H9 (cell line): ENCODE data around the gene SNCB. TPM values are rescaled to one million over a fixed set of nuclear protein-coding genes. Genes with fewer than 3 reads are reported as not detected.
A peak's percentile ranks its signal among the peaks of the same experiment; 100 is the strongest.

Experiments
- DNase-seq: peaks from one replicate; pipeline ENCODE4 v3.0.0-alpha.2; 2017
- H2AFZ ChIP-seq: one replicate; pipeline ENCODE4 v1.6.1; 2013; ENCODE audit warnings: mild to moderate bottlenecking, low read length, control low read depth, moderate library complexity
- H2AK5ac ChIP-seq: 2 replicates; pipeline ENCODE4 v1.6.1; 2013; ENCODE audit warnings: low read length, control low read depth, mixed read lengths; ENCODE audit not compliant: insufficient read length
- H2BK120ac ChIP-seq: one replicate; pipeline ENCODE4 v1.6.1; 2013; ENCODE audit warnings: low read depth, mild to moderate bottlenecking, low read length, control low read depth, inconsistent platforms; ENCODE audit not compliant: poor library complexity, severe bottlenecking
- H2BK12ac ChIP-seq: 2 replicates; pipeline ENCODE4 v1.6.1; 2013; ENCODE audit warnings: low read length, control low read depth, mixed read lengths, low read depth; ENCODE audit not compliant: insufficient read length
- H2BK15ac ChIP-seq: 2 replicates; pipeline ENCODE4 v1.6.1; 2013; ENCODE audit warnings: low read depth, low read length, control low read depth
- H2BK20ac ChIP-seq: one replicate; pipeline ENCODE4 v1.6.1; 2013; ENCODE audit warnings: low read depth, mild to moderate bottlenecking, low read length, control low read depth, inconsistent platforms; ENCODE audit not compliant: poor library complexity, severe bottlenecking
- H2BK5ac ChIP-seq: 2 replicates; pipeline ENCODE4 v1.6.1; 2013; ENCODE audit warnings: low read length, control low read depth, mixed read lengths; ENCODE audit not compliant: insufficient read length
- H3K14ac ChIP-seq: 2 replicates; pipeline ENCODE4 v1.6.1; 2013; ENCODE audit warnings: low read length, control low read depth; ENCODE audit not compliant: insufficient read depth
- H3K18ac ChIP-seq: 2 replicates; pipeline ENCODE4 v1.6.1; 2013; ENCODE audit warnings: low read depth, mild to moderate bottlenecking, mixed read lengths, low read length, control low read depth; ENCODE audit not compliant: insufficient read length
- H3K23ac ChIP-seq: 2 replicates; pipeline ENCODE4 v1.6.1; 2013; ENCODE audit warnings: low read length, control low read depth, mixed read lengths, low read depth; ENCODE audit not compliant: insufficient read length
- H3K23me2 ChIP-seq: 2 replicates; pipeline ENCODE4 v1.6.1; 2013; ENCODE audit warnings: low read depth, mild to moderate bottlenecking, mixed read lengths, low read length, control low read depth; ENCODE audit not compliant: insufficient read length, poor library complexity, severe bottlenecking
- H3K27ac ChIP-seq: 2 replicates; pipeline ENCODE4 v1.5.1; 2013; ENCODE audit warnings: low read length, control low read depth, mixed read lengths, low read depth; ENCODE audit not compliant: insufficient read length
- H3K27me3 ChIP-seq: 2 replicates; pipeline ENCODE4 v1.6.1; 2013; ENCODE audit warnings: low read length, control low read depth, inconsistent platforms; ENCODE audit not compliant: insufficient read depth
- H3K4ac ChIP-seq: 2 replicates; pipeline ENCODE4 v1.6.1; 2013; ENCODE audit warnings: low read depth, mild to moderate bottlenecking, control low read depth, inconsistent platforms, low read length, moderate library complexity
- H3K4me1 ChIP-seq: 2 replicates; pipeline ENCODE4 v1.6.1; 2013; ENCODE audit warnings: low read length, control low read depth, inconsistent platforms; ENCODE audit not compliant: insufficient read depth
- H3K4me2 ChIP-seq: 2 replicates; pipeline ENCODE4 v1.6.1; 2013; ENCODE audit warnings: low read length, control low read depth, mixed read lengths; ENCODE audit not compliant: insufficient read length, insufficient read depth
- H3K56ac ChIP-seq: 2 replicates; pipeline ENCODE4 v1.6.1; 2013; ENCODE audit warnings: low read depth, mild to moderate bottlenecking, mixed read lengths, low read length, control low read depth; ENCODE audit not compliant: insufficient read length
- H3K79me1 ChIP-seq: 2 replicates; pipeline ENCODE4 v1.6.1; 2013; ENCODE audit warnings: low read depth, mild to moderate bottlenecking, moderate library complexity, low read length, control low read depth, inconsistent platforms; ENCODE audit not compliant: insufficient read depth, poor library complexity, severe bottlenecking
- H3K79me2 ChIP-seq: 2 replicates; pipeline ENCODE4 v1.6.1; 2013; ENCODE audit warnings: low read length, control low read depth, inconsistent platforms; ENCODE audit not compliant: insufficient read depth
- H3K9ac ChIP-seq: 2 replicates; pipeline ENCODE4 v1.6.1; 2013; ENCODE audit warnings: low read length, control low read depth, mixed read lengths; ENCODE audit not compliant: insufficient read length; ENCODE audit errors: extremely low read depth
- H3K9me3 ChIP-seq: one replicate; pipeline ENCODE4 v1.6.1; 2013; ENCODE audit warnings: low read depth, low read length, inconsistent platforms; ENCODE audit not compliant: control insufficient read depth
- H3T11ph ChIP-seq: one replicate; pipeline ENCODE4 v1.6.1; 2013; ENCODE audit warnings: mild to moderate bottlenecking, low read length, control low read depth, inconsistent platforms
- H4K20me1 ChIP-seq: one replicate; pipeline ENCODE4 v1.6.1; 2013; ENCODE audit not compliant: control insufficient read depth, insufficient read length, insufficient read depth
- H4K5ac ChIP-seq: 2 replicates; pipeline ENCODE4 v1.6.1; 2013; ENCODE audit warnings: low read depth, mild to moderate bottlenecking, mixed read lengths, low read length, control low read depth; ENCODE audit not compliant: insufficient read length
- H4K8ac ChIP-seq: replicated peaks from 2 replicates; pipeline ENCODE4 v1.6.1; 2013; ENCODE audit warnings: low read length, control low read depth, mixed read lengths, low read depth; ENCODE audit not compliant: insufficient read length
- H4K91ac ChIP-seq: 2 replicates; pipeline ENCODE4 v1.6.1; 2013; ENCODE audit warnings: low read depth, mild to moderate bottlenecking, moderate library complexity, mixed read lengths, low read length, control low read depth; ENCODE audit not compliant: insufficient read length
- H3K27ac Mint-ChIP-seq, 3 experiments: 2 replicates in 2 of 3; 3 replicates in 1 of 3; pipeline ENCODE4 v1.8.0; 2020 to 2021; ENCODE audit warnings: mixed read lengths in 3 of 3, mild to moderate bottlenecking in 1 of 3, moderate library complexity in 1 of 3
- H3K27me3 Mint-ChIP-seq: 2 replicates; pipeline ENCODE4 v1.8.0; 2021; ENCODE audit warnings: low read depth, mild to moderate bottlenecking, moderate library complexity, mixed read lengths
- H3K36me3 Mint-ChIP-seq, 3 experiments: 2 replicates in 2 of 3; 3 replicates in 1 of 3; pipeline ENCODE4 v1.8.0; 2020 to 2021; ENCODE audit warnings: low read depth in 3 of 3, mixed read lengths in 3 of 3; ENCODE audit not compliant: insufficient read depth in 1 of 3
- H3K4me1 Mint-ChIP-seq, 2 experiments: 2 replicates each; pipeline ENCODE4 v1.8.0; 2020; ENCODE audit warnings: mixed read lengths in 2 of 2
- H3K4me3 Mint-ChIP-seq, 2 experiments: 2 replicates in 1 of 2; 3 replicates in 1 of 2; pipeline ENCODE4 v1.8.0; 2020 to 2021; ENCODE audit warnings: mild to moderate bottlenecking in 2 of 2, mixed read lengths in 2 of 2, moderate library complexity in 1 of 2
- H3K9me3 Mint-ChIP-seq, 2 experiments: 2 replicates in 1 of 2; 3 replicates in 1 of 2; pipeline ENCODE4 v1.8.0; 2020; ENCODE audit warnings: mild to moderate bottlenecking in 2 of 2, mixed read lengths in 2 of 2, moderate library complexity in 1 of 2
- WGBS: extraction: QIAGEN DNeasy Blood & Tissue Kit; methylation state at CpG from one replicate; pipeline ENCODE4 v1.1.7; 2013; ENCODE audit warnings: missing lambda C conversion rate, low lambda C conversion rate, mixed read lengths; ENCODE audit not compliant: insufficient read length; ENCODE audit errors: extremely low coverage; 5-methylcytosine and 5-hydroxymethylcytosine counted together
- total RNA-seq: library from RNA; stranded (reverse); gene quantifications from 2 replicates; pipeline ENCODE4 v1.2.1, GENCODE V29; 2021
- TF ChIP-seq, protein P1 (sequence below): fragments of 200-600 bp; sonication (generic); conservative IDR thresholded peaks from 3 replicates; pipeline ENCODE4 v1.8.0; 2021; ENCODE audit warnings: antibody characterized with exemption, mild to moderate bottlenecking

SNCB gene
- total RNA-seq, 1 experiment from 2014 or later = 3.5 TPM

DNA sequence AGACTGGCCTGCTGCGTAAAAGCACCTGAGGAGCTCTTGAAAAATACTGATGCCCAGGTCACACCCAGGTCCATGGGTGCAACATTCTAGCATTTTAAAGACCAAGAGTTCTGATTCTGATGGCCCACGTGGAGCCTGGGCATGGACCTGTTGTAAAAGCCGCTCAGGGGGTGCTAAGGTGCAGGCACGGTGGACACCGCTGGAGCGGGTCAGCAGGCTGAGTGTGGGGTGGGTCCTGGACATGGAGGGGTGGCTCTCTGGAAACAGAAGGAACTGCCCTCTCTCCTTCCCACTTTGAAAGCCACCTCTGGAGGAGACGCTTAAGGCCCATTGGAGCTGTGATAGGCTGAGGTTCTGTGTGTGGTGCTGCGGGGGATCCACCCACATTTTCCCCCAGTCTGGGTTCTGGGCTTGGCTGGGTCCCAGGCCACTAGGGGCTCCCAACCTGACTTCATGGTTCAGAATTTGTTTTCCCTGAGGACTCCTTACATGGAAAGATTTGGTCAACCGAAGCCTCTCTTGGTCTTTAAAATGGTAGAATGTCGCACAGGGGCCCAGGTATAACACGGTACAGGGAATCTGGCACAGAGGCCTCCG, 37.0 kb downstream of the SNCB start:
- H3K27me3 ChIP-seq = no peaks in the 10 kb centered on the region
- DNase-seq = no peak
- Mint-ChIP-seq H3K9me3 (peaks cover 0 to 3% of the 10 kb centered on the region in 2 experiments; a peak in 2 of 5 replicates), H3K27me3 (peaks cover 38% of the 10 kb centered on the region), H3K27ac (no peak overlapping the region), H3K36me3 (peaks cover 0 to 3% (median 3%) of the 10 kb centered on the region in 3 experiments; a peak in 6 of 7 replicates), H3K4me1 (no peaks in the 10 kb centered on the region), H3K4me3 (no peak overlapping the region)
- H2BK20ac ChIP-seq = no peak overlapping the region
- H3K9ac ChIP-seq = no peak overlapping the region
- H2BK120ac ChIP-seq = no peak overlapping the region
- peaks cover 4% of the 10 kb centered on the region for H4K20me1 ChIP-seq
- no peaks in the 10 kb centered on the region for H3K79me1 ChIP-seq
- H2BK12ac ChIP-seq = no peak overlapping the region
- no peaks in the 10 kb centered on the region for H3K9me3 ChIP-seq
- no peak overlapping the region for H3K18ac ChIP-seq
- H3K4me2 ChIP-seq = no peak overlapping the region
- TF ChIP-seq, protein P1, sequence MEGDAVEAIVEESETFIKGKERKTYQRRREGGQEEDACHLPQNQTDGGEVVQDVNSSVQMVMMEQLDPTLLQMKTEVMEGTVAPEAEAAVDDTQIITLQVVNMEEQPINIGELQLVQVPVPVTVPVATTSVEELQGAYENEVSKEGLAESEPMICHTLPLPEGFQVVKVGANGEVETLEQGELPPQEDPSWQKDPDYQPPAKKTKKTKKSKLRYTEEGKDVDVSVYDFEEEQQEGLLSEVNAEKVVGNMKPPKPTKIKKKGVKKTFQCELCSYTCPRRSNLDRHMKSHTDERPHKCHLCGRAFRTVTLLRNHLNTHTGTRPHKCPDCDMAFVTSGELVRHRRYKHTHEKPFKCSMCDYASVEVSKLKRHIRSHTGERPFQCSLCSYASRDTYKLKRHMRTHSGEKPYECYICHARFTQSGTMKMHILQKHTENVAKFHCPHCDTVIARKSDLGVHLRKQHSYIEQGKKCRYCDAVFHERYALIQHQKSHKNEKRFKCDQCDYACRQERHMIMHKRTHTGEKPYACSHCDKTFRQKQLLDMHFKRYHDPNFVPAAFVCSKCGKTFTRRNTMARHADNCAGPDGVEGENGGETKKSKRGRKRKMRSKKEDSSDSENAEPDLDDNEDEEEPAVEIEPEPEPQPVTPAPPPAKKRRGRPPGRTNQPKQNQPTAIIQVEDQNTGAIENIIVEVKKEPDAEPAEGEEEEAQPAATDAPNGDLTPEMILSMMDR = peak; percentile 42; the same call in 2 of the 3 replicates
- no peak overlapping the region for H4K5ac ChIP-seq
- no peak overlapping the region for H4K8ac ChIP-seq
- H3K4me1 ChIP-seq = no peaks in the 10 kb centered on the region
- no peak overlapping the region for H2AFZ ChIP-seq
- no peak overlapping the region for H3K4ac ChIP-seq
- H3K79me2 ChIP-seq = no peaks in the 10 kb centered on the region
- H3T11ph ChIP-seq = no peak overlapping the region
- no peak overlapping the region for H3K27ac ChIP-seq
- H2BK15ac ChIP-seq = no peak overlapping the region
- no peaks in the 10 kb centered on the region for H3K23me2 ChIP-seq
- H3K23ac ChIP-seq = no peak overlapping the region
- no peak overlapping the region for H2AK5ac ChIP-seq
- no peak overlapping the region for H3K56ac ChIP-seq
- WGBS = no CpG with 5 or more reads among the region's 12 CpGs
- no peak overlapping the region for H3K14ac ChIP-seq
- H4K91ac ChIP-seq = no peak overlapping the region
- H2BK5ac ChIP-seq = no peak overlapping the region
